Neural cell (in vitro differentiated cells): ENCODE results near the gene LPCAT1.

ENCODE experiments used
- TAF1 ChIP-seq: IDR thresholded peaks from 2 replicates; pipeline ENCODE4 v1.6.1; 2012; ENCODE audit warnings: low read depth
- TF ChIP-seq, protein P1 (sequence below): fragments of 450-650 bp; IDR thresholded peaks from 2 replicates; pipeline ENCODE4 v1.5.1; 2014; ENCODE audit warnings: antibody characterized with exemption, mild to moderate bottlenecking, moderate library complexity; ENCODE audit not compliant: poor library complexity, severe bottlenecking

DNA sequence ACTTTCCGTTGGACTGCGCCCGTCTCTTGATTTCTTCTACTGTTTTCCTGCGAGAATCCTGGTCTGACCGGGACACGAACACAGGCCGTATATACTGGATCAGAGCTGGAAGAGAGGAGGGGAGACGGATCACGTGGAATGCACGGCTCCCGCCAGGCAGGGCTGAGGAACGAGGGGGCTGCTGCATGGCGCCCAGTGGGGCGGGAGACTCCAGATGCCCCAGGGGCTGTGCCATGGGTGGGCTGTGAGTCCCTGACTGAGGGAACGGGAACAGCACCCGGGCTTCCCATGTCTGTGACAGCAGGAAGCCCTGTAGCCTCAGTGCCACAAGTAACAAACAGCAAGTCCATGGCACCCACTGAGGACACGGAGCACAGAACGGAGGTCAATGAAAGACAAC lies 34.0 kb downstream of the LPCAT1 start:
- TF ChIP-seq, protein P1, sequence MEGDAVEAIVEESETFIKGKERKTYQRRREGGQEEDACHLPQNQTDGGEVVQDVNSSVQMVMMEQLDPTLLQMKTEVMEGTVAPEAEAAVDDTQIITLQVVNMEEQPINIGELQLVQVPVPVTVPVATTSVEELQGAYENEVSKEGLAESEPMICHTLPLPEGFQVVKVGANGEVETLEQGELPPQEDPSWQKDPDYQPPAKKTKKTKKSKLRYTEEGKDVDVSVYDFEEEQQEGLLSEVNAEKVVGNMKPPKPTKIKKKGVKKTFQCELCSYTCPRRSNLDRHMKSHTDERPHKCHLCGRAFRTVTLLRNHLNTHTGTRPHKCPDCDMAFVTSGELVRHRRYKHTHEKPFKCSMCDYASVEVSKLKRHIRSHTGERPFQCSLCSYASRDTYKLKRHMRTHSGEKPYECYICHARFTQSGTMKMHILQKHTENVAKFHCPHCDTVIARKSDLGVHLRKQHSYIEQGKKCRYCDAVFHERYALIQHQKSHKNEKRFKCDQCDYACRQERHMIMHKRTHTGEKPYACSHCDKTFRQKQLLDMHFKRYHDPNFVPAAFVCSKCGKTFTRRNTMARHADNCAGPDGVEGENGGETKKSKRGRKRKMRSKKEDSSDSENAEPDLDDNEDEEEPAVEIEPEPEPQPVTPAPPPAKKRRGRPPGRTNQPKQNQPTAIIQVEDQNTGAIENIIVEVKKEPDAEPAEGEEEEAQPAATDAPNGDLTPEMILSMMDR: no peak
- no peak for TF ChIP-seq TAF1
